Neuronal stem cell (in vitro differentiated cells): ENCODE measurements around the gene HCFC2.

ENCODE experiments used
- DNase-seq: peaks from one replicate; pipeline ENCODE4 v3.0.0-alpha.2; 2013; ENCODE audit warnings: low spot score
- H2AFZ ChIP-seq: one replicate; pipeline ENCODE4 v1.6.1; 2013; ENCODE audit warnings: mild to moderate bottlenecking, low read length, inconsistent platforms
- H2AK5ac ChIP-seq: 2 replicates; pipeline ENCODE4 v1.6.1; 2013; ENCODE audit warnings: low read depth, mild to moderate bottlenecking, inconsistent platforms, low read length, moderate library complexity, mixed read lengths
- H2BK120ac ChIP-seq: 2 replicates; pipeline ENCODE4 v1.6.1; 2013; ENCODE audit warnings: low read depth, mild to moderate bottlenecking, inconsistent platforms, low read length, moderate library complexity, mixed read lengths
- H2BK12ac ChIP-seq: one replicate; pipeline ENCODE4 v1.6.1; 2013; ENCODE audit warnings: low read length, inconsistent platforms
- H2BK15ac ChIP-seq: 2 replicates; pipeline ENCODE4 v1.6.1; 2013; ENCODE audit warnings: mild to moderate bottlenecking, low read length, inconsistent platforms, mixed read lengths
- H2BK5ac ChIP-seq: one replicate; pipeline ENCODE4 v1.6.1; 2013; ENCODE audit warnings: inconsistent platforms, mild to moderate bottlenecking, low read length, moderate library complexity
- H3K14ac ChIP-seq: one replicate; pipeline ENCODE4 v1.6.1; 2013; ENCODE audit warnings: low read length, inconsistent platforms
- H3K18ac ChIP-seq: 2 replicates; pipeline ENCODE4 v1.6.1; 2013; ENCODE audit warnings: low read length, inconsistent platforms
- H3K23ac ChIP-seq: 2 replicates; pipeline ENCODE4 v1.6.1; 2013; ENCODE audit warnings: low read depth, mild to moderate bottlenecking, mixed read lengths, low read length, inconsistent platforms; ENCODE audit not compliant: poor library complexity
- H3K27ac ChIP-seq: replicated peaks from 3 replicates; pipeline ENCODE4 v1.5.1; 2013; ENCODE audit warnings: low read length, inconsistent platforms
- H3K27me3 ChIP-seq, 3 experiments: 2 replicates each; pipeline ENCODE4 v1.6.1; 2013; ENCODE audit warnings: low read length in 3 of 3, mild to moderate bottlenecking in 2 of 3, inconsistent platforms in 1 of 3, low read depth in 1 of 3, mixed read lengths in 1 of 3, moderate library complexity in 1 of 3; ENCODE audit not compliant: control insufficient read depth in 3 of 3, insufficient read depth in 3 of 3
- H3K36me3 ChIP-seq, 2 donors: replicated peaks in 1 of 2; 2 replicates each; pipeline ENCODE4 v1.6.1; 2013; ENCODE audit warnings: low read length in 2 of 2; ENCODE audit not compliant: control insufficient read depth in 2 of 2, insufficient read depth in 2 of 2
- H3K4ac ChIP-seq: 2 replicates; pipeline ENCODE4 v1.6.1; 2013; ENCODE audit warnings: inconsistent platforms, mild to moderate bottlenecking, low read length, moderate library complexity
- H3K4me1 ChIP-seq, 2 donors: 1 replicate in 1 of 2; 2 replicates in 1 of 2; pipeline ENCODE4 v1.6.1; 2013; ENCODE audit warnings: low read length in 2 of 2, low read depth in 1 of 2; ENCODE audit not compliant: control insufficient read depth in 2 of 2, insufficient read depth in 1 of 2
- H3K4me2 ChIP-seq: one replicate; pipeline ENCODE4 v1.6.1; 2013; ENCODE audit warnings: mild to moderate bottlenecking, low read length, inconsistent platforms; ENCODE audit not compliant: insufficient read depth, poor library complexity, severe bottlenecking
- H3K4me3 ChIP-seq, 2 donors: 2 replicates each; pipeline ENCODE4 v1.5.1; 2013; ENCODE audit warnings: low read length in 2 of 2, mild to moderate bottlenecking in 2 of 2, inconsistent platforms in 1 of 2, moderate library complexity in 1 of 2
- H3K79me1 ChIP-seq: one replicate; pipeline ENCODE4 v1.6.1; 2013; ENCODE audit warnings: low read depth, mild to moderate bottlenecking, inconsistent platforms, low read length, moderate library complexity
- H3K9ac ChIP-seq: one replicate; pipeline ENCODE4 v1.6.1; 2013; ENCODE audit warnings: mild to moderate bottlenecking, low read depth, low read length, inconsistent platforms; ENCODE audit not compliant: poor library complexity
- H3K9me3 ChIP-seq, 2 donors: replicated peaks in 1 of 2; 2 replicates each; pipeline versions ENCODE3 to v1.6.1; 2013; ENCODE audit warnings: low read length in 2 of 2, mild to moderate bottlenecking in 2 of 2, inconsistent platforms in 1 of 2, low read depth in 1 of 2, mixed read lengths in 1 of 2, moderate library complexity in 1 of 2; ENCODE audit not compliant: control insufficient read depth in 2 of 2, insufficient read depth in 1 of 2
- H4K8ac ChIP-seq: one replicate; pipeline ENCODE4 v1.6.1; 2013; ENCODE audit warnings: low read depth, mild to moderate bottlenecking, inconsistent platforms, low read length, moderate library complexity
- H4K91ac ChIP-seq: one replicate; pipeline ENCODE4 v1.6.1; 2013; ENCODE audit warnings: low read length, low read depth, mild to moderate bottlenecking, inconsistent platforms; ENCODE audit not compliant: poor library complexity
- WGBS, 2 donors: extraction: QIAGEN DNeasy Blood & Tissue Kit; methylation state at CpG; one replicate each; pipeline ENCODE4 v1.1.7; 2013; ENCODE audit warnings: missing lambda C conversion rate in 2 of 2, mixed read lengths in 1 of 2; ENCODE audit not compliant: insufficient read length in 2 of 2, insufficient replicate concordance in 1 of 2; ENCODE audit errors: extremely low coverage in 2 of 2; 5-methylcytosine and 5-hydroxymethylcytosine counted together

The HCFC2 gene

GRCh38 chr12:104056419-104056972 is 7.8 kb upstream of the HCFC2 start:
- H3K79me1 ChIP-seq: peaks cover 1% of the 10 kb centered on the region
- H3K9me3 ChIP-seq: no peaks in the 10 kb centered on the region
- no CpG with 5 or more reads among the region's 4 CpGs for WGBS, 2 donors
- no peak overlapping the region for H2AK5ac ChIP-seq
- no peak overlapping the region for H4K91ac ChIP-seq
- no peak overlapping the region for H3K27ac ChIP-seq
- no peak for DNase-seq
- H4K8ac ChIP-seq: no peak overlapping the region
- H3K23ac ChIP-seq: no peak overlapping the region
- peaks cover 0 to 6% (median 0%) of the 10 kb centered on the region in 3 experiments for H3K27me3 ChIP-seq
- H2BK15ac ChIP-seq: no peak overlapping the region
- no peak overlapping the region for H3K4me2 ChIP-seq
- no peak overlapping the region for H3K18ac ChIP-seq
- no peak overlapping the region for H3K4me3 ChIP-seq
- H3K36me3 ChIP-seq: no peaks in the 10 kb centered on the region
- H2AFZ ChIP-seq: no peak overlapping the region
- H3K4ac ChIP-seq: no peak overlapping the region
- no peaks in the 10 kb centered on the region for H3K4me1 ChIP-seq
- no peak overlapping the region for H2BK120ac ChIP-seq
- H2BK5ac ChIP-seq: no peak overlapping the region
- no peak overlapping the region for H3K14ac ChIP-seq
- no peak overlapping the region for H2BK12ac ChIP-seq
- H3K9ac ChIP-seq: no peak overlapping the region

GRCh38 chr12:104057771-104058197 is 6.5 kb upstream of the HCFC2 start:
- H2BK15ac ChIP-seq: no peak overlapping the region
- no peak overlapping the region for H3K9ac ChIP-seq
- H3K27ac ChIP-seq: no peak overlapping the region
- H2BK12ac ChIP-seq: peak overlapping the region; percentile 52
- peaks cover 1% of the 10 kb centered on the region for H3K79me1 ChIP-seq
- no peaks in the 10 kb centered on the region for H3K9me3 ChIP-seq
- no peak overlapping the region for H3K4ac ChIP-seq
- H2BK5ac ChIP-seq: no peak overlapping the region
- no CpG with 5 or more reads among the region's 1 CpG for WGBS, 2 donors
- H3K23ac ChIP-seq: no peak overlapping the region
- H3K4me2 ChIP-seq: no peak overlapping the region
- peaks cover 0 to 9% (median under 1%) of the 10 kb centered on the region in 3 experiments for H3K27me3 ChIP-seq
- H3K14ac ChIP-seq: no peak overlapping the region
- H3K4me1 ChIP-seq: no peaks in the 10 kb centered on the region
- H4K91ac ChIP-seq: no peak overlapping the region
- no peaks in the 10 kb centered on the region for H3K36me3 ChIP-seq
- no peak overlapping the region for H2AK5ac ChIP-seq
- no peak overlapping the region for H2AFZ ChIP-seq
- no peak overlapping the region for H2BK120ac ChIP-seq
- DNase-seq: no peak
- H3K18ac ChIP-seq: no peak overlapping the region
- no peak overlapping the region for H4K8ac ChIP-seq
- H3K4me3 ChIP-seq: no peak overlapping the region

GRCh38 chr12:104058802-104059201 is 5.5 kb upstream of the HCFC2 start:
- Histone ChIP-seq H4K8ac (no peak overlapping the region), H3K23ac (no peak overlapping the region), H3K27ac (no peak overlapping the region), H3K27me3 (peaks cover 0 to 13% (median 1%) of the 10 kb centered on the region in 3 experiments), H3K4me3 (no peak overlapping the region), H4K91ac (no peak overlapping the region), H3K14ac (no peak overlapping the region), H2BK15ac (no peak overlapping the region), H2AFZ (no peak overlapping the region), H3K36me3 (no peaks in the 10 kb centered on the region), H2BK12ac (no peak overlapping the region), H3K4me1 (peaks cover 0 to 3% of the 10 kb centered on the region in 2 donors), H3K18ac (no peak overlapping the region), H3K4me2 (no peak overlapping the region), H2BK120ac (no peak overlapping the region), H2BK5ac (no peak overlapping the region), H3K9me3 (no peaks in the 10 kb centered on the region), H3K79me1 (peaks cover 1% of the 10 kb centered on the region), H2AK5ac (no peak overlapping the region), H3K4ac (no peak overlapping the region), H3K9ac (no peak overlapping the region)
- no peak for DNase-seq
- no CpG with 5 or more reads among the region's 4 CpGs for WGBS, 2 donors

DNA sequence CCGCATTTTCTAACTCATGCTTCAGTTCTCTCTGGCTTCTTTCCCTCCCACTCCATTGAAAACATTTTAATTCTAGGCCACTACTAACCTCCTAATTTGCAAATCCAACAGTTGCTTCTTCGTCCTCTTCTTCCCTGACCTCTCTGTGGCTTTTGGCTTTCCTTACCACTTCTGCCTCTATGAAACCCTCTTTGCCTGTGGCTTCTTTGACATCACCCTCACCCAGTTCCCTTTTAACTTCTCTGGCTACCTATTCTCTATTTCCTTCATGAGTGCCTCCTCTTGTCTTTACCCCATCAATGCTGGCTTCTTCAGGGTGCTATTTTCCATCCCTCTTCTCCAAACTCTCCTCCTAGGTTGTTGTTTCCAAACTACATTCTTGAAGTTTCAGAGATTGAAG is 4.4 kb upstream of the HCFC2 start:
- Histone ChIP-seq H3K36me3 (no peaks in the 10 kb centered on the region), H3K9me3 (no peaks in the 10 kb centered on the region), H3K4ac (no peak overlapping the region), H3K23ac (no peak overlapping the region), H3K27me3 (peaks cover 0 to 10% (median 2%) of the 10 kb centered on the region in 3 experiments), H2AK5ac (no peak overlapping the region), H3K18ac (no peak overlapping the region), H3K14ac (no peak overlapping the region), H2BK12ac (no peak overlapping the region), H3K4me1 (peaks cover 0 to 4% of the 10 kb centered on the region in 2 donors), H3K4me2 (no peak overlapping the region), H2BK120ac (no peak overlapping the region), H2BK5ac (no peak overlapping the region), H2BK15ac (no peak overlapping the region), H3K4me3 (no peak overlapping the region), H4K8ac (no peak overlapping the region), H3K9ac (no peak overlapping the region), H2AFZ (no peak overlapping the region), H3K27ac (no peak overlapping the region), H3K79me1 (peaks cover 5% of the 10 kb centered on the region), H4K91ac (no peak overlapping the region)
- no peak for DNase-seq
- WGBS, 2 donors: no CpG with 5 or more reads among the region's 2 CpGs
